ENCODE data around the gene GXYLT2.

GXYLT2 gene

DNA sequence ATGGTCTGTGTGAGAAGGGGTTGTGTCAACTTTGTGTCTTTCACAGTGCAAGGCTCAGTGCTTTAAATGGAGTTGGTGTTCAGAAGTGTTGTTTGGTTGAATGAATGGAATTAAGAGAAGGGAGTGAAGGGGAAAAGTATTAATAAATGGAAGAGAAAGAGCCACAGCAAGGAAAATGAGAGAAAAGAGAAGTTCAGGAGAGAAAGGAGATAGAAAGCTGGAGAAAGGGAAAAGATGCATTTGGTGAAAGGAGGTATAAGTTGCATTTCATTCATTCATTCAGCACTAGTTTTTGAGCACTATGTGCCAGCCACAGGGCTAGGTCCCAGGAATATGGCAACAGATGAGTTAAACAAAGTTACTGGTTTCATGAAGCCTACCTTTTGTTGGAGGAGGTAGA lies 74.5 kb downstream of the GXYLT2 start:
- Histone ChIP-seq H3K36me3 (ENCODE audit: insufficient read depth, low read length) (no peaks in the 10 kb centered on the region), H3K9ac (ENCODE audit: low read length) (no peak overlapping the region), H3K27ac (ENCODE audit: low read depth, low read length) (no peak overlapping the region), H3K9me3 (ENCODE audit: low read length) (no peaks in the 10 kb centered on the region), H3K4me3 (ENCODE audit: low read depth in 1 of 2, low read length in 2 of 2) (no peak overlapping the region), H3K27me3 (ENCODE audit: control insufficient read depth in 1 of 2, insufficient read depth in 2 of 2, low read length in 2 of 2) (no peaks in the 10 kb centered on the region), H3K4me1 (ENCODE audit: insufficient read depth, low read length) (no peaks in the 10 kb centered on the region)

DNA sequence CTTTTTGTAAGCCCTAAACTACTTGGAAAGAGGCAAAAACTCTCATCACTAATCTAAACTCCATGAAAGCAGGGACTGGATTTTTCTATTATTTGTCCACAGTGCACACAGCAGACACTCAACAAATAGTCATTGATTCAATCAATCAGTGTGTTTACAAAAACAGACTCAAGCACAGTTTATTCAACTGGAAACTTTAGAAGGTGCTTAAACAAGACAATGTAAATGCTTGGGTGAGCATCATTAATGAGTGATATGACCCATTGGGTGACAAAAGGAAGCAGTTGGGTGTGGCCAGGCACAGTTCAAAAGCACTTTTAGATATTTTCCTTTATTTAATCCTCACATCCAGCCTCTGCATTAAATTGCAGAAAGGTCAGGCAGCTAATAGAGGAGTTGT lies 76.8 kb downstream of the GXYLT2 start:
- Histone ChIP-seq H3K27ac (ENCODE audit: low read depth, low read length) (no peak overlapping the region), H3K27me3 (ENCODE audit: control insufficient read depth in 1 of 2, insufficient read depth in 2 of 2, low read length in 2 of 2) (no peaks in the 10 kb centered on the region), H3K4me3 (ENCODE audit: low read depth in 1 of 2, low read length in 2 of 2) (no peak overlapping the region), H3K36me3 (ENCODE audit: insufficient read depth, low read length) (no peaks in the 10 kb centered on the region), H3K9ac (ENCODE audit: low read length) (no peak overlapping the region), H3K9me3 (ENCODE audit: low read length) (no peaks in the 10 kb centered on the region), H3K4me1 (ENCODE audit: insufficient read depth, low read length) (no peaks in the 10 kb centered on the region)

DNA sequence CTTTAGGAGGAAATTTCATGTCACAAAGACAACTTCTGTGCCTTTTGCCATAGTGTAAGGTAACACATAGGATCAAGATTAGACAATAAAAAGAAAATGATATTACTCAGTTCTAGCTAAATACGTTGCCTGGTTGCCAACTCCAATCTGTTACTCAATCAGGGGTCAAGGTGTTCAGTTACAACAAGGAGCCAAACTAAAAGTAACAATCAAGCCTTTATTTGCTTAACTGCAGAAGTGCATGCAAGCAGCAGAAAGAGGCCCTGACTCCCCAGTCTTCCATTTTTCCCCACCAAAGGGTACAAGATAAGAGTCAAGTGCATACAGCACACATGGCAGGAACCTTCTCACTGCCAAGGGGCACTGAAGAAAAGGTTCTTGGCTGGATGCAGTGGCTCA lies 80.4 kb downstream of the GXYLT2 start:
- no peak overlapping the region for H3K27ac ChIP-seq (ENCODE audit: low read depth, low read length)
- H3K36me3 ChIP-seq (ENCODE audit: insufficient read depth, low read length): no peaks in the 10 kb centered on the region
- no peaks in the 10 kb centered on the region for H3K9me3 ChIP-seq (ENCODE audit: low read length)
- H3K27me3 ChIP-seq (ENCODE audit: control insufficient read depth in 1 of 2, insufficient read depth in 2 of 2, low read length in 2 of 2): no peaks in the 10 kb centered on the region
- H3K4me1 ChIP-seq (ENCODE audit: insufficient read depth, low read length): no peaks in the 10 kb centered on the region
- H3K9ac ChIP-seq (ENCODE audit: low read length): no peak overlapping the region
- no peak overlapping the region for H3K4me3 ChIP-seq (ENCODE audit: low read depth in 1 of 2, low read length in 2 of 2)

- Histone ChIP-seq H3K27ac (ENCODE audit: low read depth, low read length) (no peak overlapping the region), H3K27me3 (ENCODE audit: control insufficient read depth in 1 of 2, insufficient read depth in 2 of 2, low read length in 2 of 2) (no peaks in the 10 kb centered on the region), H3K4me3 (ENCODE audit: low read depth in 1 of 2, low read length in 2 of 2) (no peak overlapping the region), H3K4me1 (ENCODE audit: insufficient read depth, low read length) (no peaks in the 10 kb centered on the region), H3K9ac (ENCODE audit: low read length) (no peak overlapping the region), H3K9me3 (ENCODE audit: low read length) (no peaks in the 10 kb centered on the region), H3K36me3 (ENCODE audit: insufficient read depth, low read length) (no peaks in the 10 kb centered on the region)
These were observed 81.9 kb downstream of the GXYLT2 start for GRCh38 chr3:72969766-72970165.

- H3K4me1 ChIP-seq (ENCODE audit: insufficient read depth, low read length): no peaks in the 10 kb centered on the region
- no peaks in the 10 kb centered on the region for H3K9me3 ChIP-seq (ENCODE audit: low read length)
- H3K36me3 ChIP-seq (ENCODE audit: insufficient read depth, low read length): no peaks in the 10 kb centered on the region
- H3K27me3 ChIP-seq (ENCODE audit: control insufficient read depth in 1 of 2, insufficient read depth in 2 of 2, low read length in 2 of 2): no peaks in the 10 kb centered on the region
- no peak overlapping the region for H3K9ac ChIP-seq (ENCODE audit: low read length)
- no peak overlapping the region for H3K27ac ChIP-seq (ENCODE audit: low read depth, low read length)
- no peak overlapping the region for H3K4me3 ChIP-seq (ENCODE audit: low read depth in 1 of 2, low read length in 2 of 2)
These were observed 83.1 kb downstream of the GXYLT2 start for GRCh38 chr3:72970942-72971341.

DNA sequence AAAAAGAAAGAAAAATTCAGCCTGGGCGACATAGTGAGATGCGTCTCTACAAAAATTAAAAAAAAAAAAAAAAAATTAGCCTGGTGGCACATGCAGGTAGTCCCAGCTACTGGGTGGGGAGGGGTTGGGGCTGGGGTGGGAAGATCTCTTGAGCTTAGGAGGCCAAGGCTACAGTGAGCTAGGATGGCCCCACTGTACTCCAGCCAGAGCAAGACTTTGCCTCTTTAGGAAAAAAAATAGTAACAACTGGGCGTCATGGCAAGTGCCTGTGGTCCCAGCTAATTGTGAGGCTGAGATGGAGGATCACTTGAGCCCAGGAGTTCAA lies 84.8 kb downstream of the GXYLT2 start:
- no peaks in the 10 kb centered on the region for H3K9me3 ChIP-seq (ENCODE audit: low read length)
- no peaks in the 10 kb centered on the region for H3K4me1 ChIP-seq (ENCODE audit: insufficient read depth, low read length)
- no peaks in the 10 kb centered on the region for H3K36me3 ChIP-seq (ENCODE audit: insufficient read depth, low read length)

GRCh38 chr3:72973031-72973723 lies 85.3 kb downstream of the GXYLT2 start:
- Histone ChIP-seq H3K36me3 (ENCODE audit: insufficient read depth, low read length) (no peaks in the 10 kb centered on the region), H3K9ac (ENCODE audit: low read length) (no peak overlapping the region), H3K9me3 (ENCODE audit: low read length) (no peaks in the 10 kb centered on the region), H3K4me3 (ENCODE audit: low read depth in 1 of 2, low read length in 2 of 2) (no peak overlapping the region), H3K27me3 (ENCODE audit: control insufficient read depth in 1 of 2, insufficient read depth in 2 of 2, low read length in 2 of 2) (no peaks in the 10 kb centered on the region), H3K27ac (ENCODE audit: low read depth, low read length) (no peak overlapping the region), H3K4me1 (ENCODE audit: insufficient read depth, low read length) (no peaks in the 10 kb centered on the region)

More for the DNA sequence above, 84.8 kb downstream of the GXYLT2 start:
- Histone ChIP-seq H3K27ac (ENCODE audit: low read depth, low read length) (no peak overlapping the region), H3K9ac (ENCODE audit: low read length) (no peak overlapping the region), H3K27me3 (ENCODE audit: control insufficient read depth in 1 of 2, insufficient read depth in 2 of 2, low read length in 2 of 2) (no peaks in the 10 kb centered on the region), H3K4me3 (ENCODE audit: low read depth in 1 of 2, low read length in 2 of 2) (no peak overlapping the region)

- H3K36me3 ChIP-seq (ENCODE audit: insufficient read depth, low read length): no peaks in the 10 kb centered on the region
- H3K27me3 ChIP-seq (ENCODE audit: control insufficient read depth in 1 of 2, insufficient read depth in 2 of 2, low read length in 2 of 2): no peaks in the 10 kb centered on the region
- no peak overlapping the region for H3K9ac ChIP-seq (ENCODE audit: low read length)
- H3K4me3 ChIP-seq (ENCODE audit: low read depth in 1 of 2, low read length in 2 of 2): no peak overlapping the region
- no peak overlapping the region for H3K27ac ChIP-seq (ENCODE audit: low read depth, low read length)
- no peaks in the 10 kb centered on the region for H3K4me1 ChIP-seq (ENCODE audit: insufficient read depth, low read length)
- H3K9me3 ChIP-seq (ENCODE audit: low read length): no peaks in the 10 kb centered on the region
These were observed 85.9 kb downstream of the GXYLT2 start for GRCh38 chr3:72973786-72974185.

- Histone ChIP-seq H3K9ac (ENCODE audit: low read length) (no peak overlapping the region), H3K27me3 (ENCODE audit: control insufficient read depth in 1 of 2, insufficient read depth in 2 of 2, low read length in 2 of 2) (no peaks in the 10 kb centered on the region), H3K36me3 (ENCODE audit: insufficient read depth, low read length) (no peaks in the 10 kb centered on the region), H3K9me3 (ENCODE audit: low read length) (no peaks in the 10 kb centered on the region), H3K4me3 (ENCODE audit: low read depth in 1 of 2, low read length in 2 of 2) (no peak overlapping the region), H3K27ac (ENCODE audit: low read depth, low read length) (no peak overlapping the region), H3K4me1 (ENCODE audit: insufficient read depth, low read length) (no peaks in the 10 kb centered on the region)
These were observed 87.1 kb downstream of the GXYLT2 start for GRCh38 chr3:72974956-72975355.

DNA sequence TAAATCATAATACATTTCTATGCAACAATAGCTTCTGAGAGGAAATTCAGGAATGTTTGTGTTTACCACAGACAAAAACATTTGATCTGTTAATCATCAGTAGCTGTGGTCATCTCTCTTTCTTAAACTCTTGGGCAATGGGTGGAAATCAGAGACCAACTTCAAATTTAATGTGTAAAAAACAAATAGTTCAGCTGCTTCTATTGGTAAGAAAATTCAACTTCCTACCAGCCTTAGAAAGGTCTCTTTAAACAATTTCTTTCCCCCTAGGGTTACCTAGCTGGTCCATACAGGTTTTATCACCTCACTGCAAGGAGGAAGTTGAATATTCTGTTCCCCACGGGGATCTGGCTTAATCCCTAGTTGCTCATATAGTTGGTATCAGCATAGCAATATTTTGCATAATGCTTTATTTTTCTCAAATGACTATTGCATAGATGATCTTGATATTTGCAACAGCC lies 88.5 kb downstream of the GXYLT2 start:
- Histone ChIP-seq H3K9ac (ENCODE audit: low read length) (no peak overlapping the region), H3K4me1 (ENCODE audit: insufficient read depth, low read length) (no peaks in the 10 kb centered on the region), H3K27me3 (ENCODE audit: control insufficient read depth in 1 of 2, insufficient read depth in 2 of 2, low read length in 2 of 2) (no peaks in the 10 kb centered on the region), H3K4me3 (ENCODE audit: low read depth in 1 of 2, low read length in 2 of 2) (no peak overlapping the region), H3K9me3 (ENCODE audit: low read length) (no peaks in the 10 kb centered on the region), H3K36me3 (ENCODE audit: insufficient read depth, low read length) (no peaks in the 10 kb centered on the region), H3K27ac (ENCODE audit: low read depth, low read length) (no peak overlapping the region)

DNA sequence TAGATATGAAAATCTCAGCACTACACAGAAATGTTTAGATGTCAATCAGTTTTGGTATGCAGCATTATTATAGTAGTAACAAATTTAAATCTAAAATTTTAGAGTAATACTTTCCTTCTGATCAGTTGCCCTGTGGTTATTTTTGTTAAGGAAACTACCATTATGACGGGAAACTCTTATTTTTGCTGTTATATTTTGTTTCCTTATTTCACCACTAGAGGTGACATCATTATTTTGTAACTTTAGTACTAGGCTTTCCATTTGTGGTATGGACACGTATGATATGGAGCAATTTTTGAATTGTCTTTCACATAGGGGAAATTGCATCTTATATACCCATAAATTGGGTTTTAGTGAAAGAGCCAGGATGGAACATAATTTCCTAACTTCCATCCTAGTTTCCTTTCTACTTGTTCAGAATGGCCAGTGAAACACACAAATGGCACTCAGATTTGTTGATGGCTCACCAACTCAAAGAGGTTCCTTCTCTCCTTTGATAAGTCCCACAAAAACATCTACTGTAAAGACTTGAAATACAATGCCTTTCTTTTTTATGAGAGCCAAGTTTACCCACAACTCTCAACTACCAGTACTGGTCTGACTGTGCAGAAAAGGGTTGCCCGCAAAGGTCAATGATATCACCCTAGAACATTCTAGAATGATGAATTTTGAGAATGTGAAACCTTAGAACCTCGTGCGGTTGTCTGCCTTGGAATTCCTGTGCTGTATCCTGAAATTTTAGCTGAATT lies 89.4 kb downstream of the GXYLT2 start:
- no peaks in the 10 kb centered on the region for H3K9me3 ChIP-seq (ENCODE audit: low read length)
- no peaks in the 10 kb centered on the region for H3K36me3 ChIP-seq (ENCODE audit: insufficient read depth, low read length)
- H3K9ac ChIP-seq (ENCODE audit: low read length): no peak overlapping the region
- H3K27me3 ChIP-seq (ENCODE audit: control insufficient read depth in 1 of 2, insufficient read depth in 2 of 2, low read length in 2 of 2): no peaks in the 10 kb centered on the region
- H3K27ac ChIP-seq (ENCODE audit: low read depth, low read length): no peak overlapping the region
- H3K4me3 ChIP-seq (ENCODE audit: low read depth in 1 of 2, low read length in 2 of 2): no peak overlapping the region
- no peaks in the 10 kb centered on the region for H3K4me1 ChIP-seq (ENCODE audit: insufficient read depth, low read length)

All from muscle layer of colon (tissue), 2 donors.